Mucosa of descending colon (tissue), 3 donors: ENCODE measurements around the gene MATN1. TPM values are rescaled to one million over a fixed set of nuclear protein-coding genes. Genes with fewer than 3 reads are reported as not detected.
"Not testable (repeated sequence)": the region's sequence is repeated elsewhere in the genome, so short reads cannot be mapped to it uniquely, and the experiment has no call there.

Experiments used
- ATAC-seq: fragments of 200-7000 bp; cut with Tn5 transposase; one replicate; pipeline ENCODE4 v1.9.1; 2020; ENCODE audit warnings: mild to moderate bottlenecking, moderate library complexity
- DNase-seq, 3 donors: peaks; one replicate each; pipeline ENCODE4 v3.0.0-alpha.2; 2020
- H3K36me3 ChIP-seq: fragments of 200-600 bp; one replicate; pipeline ENCODE4 v1.8.0; 2021; ENCODE audit warnings: low read depth, mild to moderate bottlenecking
- H3K4me1 ChIP-seq: fragments of 200-600 bp; one replicate; pipeline ENCODE4 v1.8.0; 2021; ENCODE audit warnings: low read depth, mild to moderate bottlenecking
- H3K4me3 ChIP-seq: fragments of 200-600 bp; one replicate; pipeline ENCODE4 v1.8.0; 2021; ENCODE audit warnings: mild to moderate bottlenecking
- H3K9me3 ChIP-seq: fragments of 200-600 bp; one replicate; pipeline ENCODE4 v1.8.0; 2021; ENCODE audit warnings: mild to moderate bottlenecking
- intact Hi-C, 2 donors: fragments of 100-400 bp; cut with DNase I in 1 of 2; cut with micrococcal nuclease in 1 of 2; formaldehyde crosslinking; loops; one replicate each; pipeline versions ENCODE4 v1.11.0 to v1.11.1; 2022; cut with DNase I, micrococcal nuclease
- total RNA-seq, 3 donors: library from RNA; stranded (reverse); fragmentation: NEBNext Ultra II Directional in 2 of 3; extraction: Animal tissue kit (Norgen Biotek cat#: 25700) in 2 of 3; gene quantifications; one replicate each; pipeline versions ENCODE4 v1.2.1 to v1.2.4, GENCODE V29; 2021 to 2023
- TF ChIP-seq, protein P1 (sequence below): fragments of 200-600 bp; IDR thresholded peaks from one replicate; pipeline ENCODE4 v1.8.0; 2022; ENCODE audit warnings: antibody characterized with exemption, mild to moderate bottlenecking
- donor health status: DM: no; HTN: no; CAD: no; lungs with moderate emphysema.
- donor health status: DM: no; HTN: no; CAD: no.
- donor health status: DM: no; HTN: yes; CAD: no.

MATN1 gene
- total RNA-seq, 3 donors from 2014 or later = 0.22 TPM; not detected in 2

DNA sequence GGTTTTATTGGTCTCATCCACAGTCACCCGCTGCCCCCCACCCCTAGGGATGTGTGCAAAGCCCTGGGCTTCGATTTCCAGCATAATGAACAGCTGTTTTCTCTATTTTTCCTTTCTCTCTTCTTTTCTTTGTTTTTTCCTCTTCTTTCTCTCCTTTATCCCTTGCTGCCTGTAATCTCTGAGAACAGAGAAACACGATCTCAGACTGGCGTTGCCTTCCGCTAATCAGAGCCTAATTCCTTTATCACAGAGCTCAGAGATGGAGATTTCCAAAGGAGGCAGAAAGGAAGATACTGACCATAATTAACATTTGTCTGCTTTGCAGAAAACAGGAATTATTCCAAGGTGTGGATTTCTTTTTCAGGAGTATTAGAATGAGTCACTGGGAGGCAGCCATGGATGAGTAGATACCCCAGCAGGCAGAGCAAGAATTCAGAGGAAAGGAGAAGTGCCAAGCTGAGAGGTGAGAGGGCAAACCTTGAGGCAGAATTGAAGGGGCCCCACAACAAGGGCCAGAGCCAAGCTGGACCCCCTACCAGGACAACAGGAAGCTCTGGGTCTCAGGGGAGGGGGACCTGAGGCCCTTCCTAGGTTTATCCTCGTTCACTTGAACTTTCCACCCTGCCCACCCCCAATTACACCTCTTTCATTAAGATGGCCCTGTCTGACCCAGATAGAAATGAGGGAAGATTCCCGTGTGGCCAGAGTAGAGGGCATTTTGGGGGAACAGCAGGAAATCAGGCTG is 33.3 kb downstream of the MATN1 start:
- DNase-seq (no peak), ATAC-seq (no peak)
- Histone ChIP-seq H3K9me3 (no peaks in the 10 kb centered on the region), H3K4me1 (no peaks in the 10 kb centered on the region), H3K4me3 (no peak overlapping the region), H3K36me3 (no peaks in the 10 kb centered on the region)
- TF ChIP-seq, protein P1, sequence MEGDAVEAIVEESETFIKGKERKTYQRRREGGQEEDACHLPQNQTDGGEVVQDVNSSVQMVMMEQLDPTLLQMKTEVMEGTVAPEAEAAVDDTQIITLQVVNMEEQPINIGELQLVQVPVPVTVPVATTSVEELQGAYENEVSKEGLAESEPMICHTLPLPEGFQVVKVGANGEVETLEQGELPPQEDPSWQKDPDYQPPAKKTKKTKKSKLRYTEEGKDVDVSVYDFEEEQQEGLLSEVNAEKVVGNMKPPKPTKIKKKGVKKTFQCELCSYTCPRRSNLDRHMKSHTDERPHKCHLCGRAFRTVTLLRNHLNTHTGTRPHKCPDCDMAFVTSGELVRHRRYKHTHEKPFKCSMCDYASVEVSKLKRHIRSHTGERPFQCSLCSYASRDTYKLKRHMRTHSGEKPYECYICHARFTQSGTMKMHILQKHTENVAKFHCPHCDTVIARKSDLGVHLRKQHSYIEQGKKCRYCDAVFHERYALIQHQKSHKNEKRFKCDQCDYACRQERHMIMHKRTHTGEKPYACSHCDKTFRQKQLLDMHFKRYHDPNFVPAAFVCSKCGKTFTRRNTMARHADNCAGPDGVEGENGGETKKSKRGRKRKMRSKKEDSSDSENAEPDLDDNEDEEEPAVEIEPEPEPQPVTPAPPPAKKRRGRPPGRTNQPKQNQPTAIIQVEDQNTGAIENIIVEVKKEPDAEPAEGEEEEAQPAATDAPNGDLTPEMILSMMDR = no peak
- intact Hi-C loops = no loop called here

- TF ChIP-seq, protein P1 = no peak
- H3K4me3 ChIP-seq = no peak overlapping the region
- ATAC-seq = no peak
- intact Hi-C loops = no loop called here
- no peaks in the 10 kb centered on the region for H3K9me3 ChIP-seq
- no peak for DNase-seq
- H3K4me1 ChIP-seq = no peaks in the 10 kb centered on the region
- H3K36me3 ChIP-seq = no peaks in the 10 kb centered on the region
These were observed 34.2 kb downstream of the MATN1 start for GRCh38 chr1:30688920-30689794.

DNA sequence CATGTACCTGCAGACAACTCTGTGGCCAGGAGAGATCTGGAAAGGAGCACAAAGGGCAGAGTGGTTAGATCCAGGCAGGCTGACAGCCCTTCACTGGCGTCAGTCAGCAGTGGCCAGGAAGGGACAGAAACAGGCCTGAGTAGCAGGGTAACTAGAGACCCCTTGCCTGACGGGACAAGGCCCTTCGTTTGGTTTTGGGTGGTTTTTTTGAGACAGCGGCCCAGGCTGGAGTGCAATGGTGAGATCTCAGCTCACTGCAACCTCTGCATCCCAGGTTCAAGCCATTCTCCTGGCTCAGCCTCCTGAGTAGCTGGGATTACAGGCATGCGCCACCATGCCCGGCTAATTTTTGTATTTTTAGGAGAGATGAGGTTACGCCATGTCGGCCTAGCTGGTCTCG is 34.9 kb downstream of the MATN1 start:
- H3K4me1 ChIP-seq, H3K36me3 ChIP-seq, intact Hi-C loops, ATAC-seq, H3K4me3 ChIP-seq, DNase-seq, H3K9me3 ChIP-seq: not testable (repeated sequence)

DNA sequence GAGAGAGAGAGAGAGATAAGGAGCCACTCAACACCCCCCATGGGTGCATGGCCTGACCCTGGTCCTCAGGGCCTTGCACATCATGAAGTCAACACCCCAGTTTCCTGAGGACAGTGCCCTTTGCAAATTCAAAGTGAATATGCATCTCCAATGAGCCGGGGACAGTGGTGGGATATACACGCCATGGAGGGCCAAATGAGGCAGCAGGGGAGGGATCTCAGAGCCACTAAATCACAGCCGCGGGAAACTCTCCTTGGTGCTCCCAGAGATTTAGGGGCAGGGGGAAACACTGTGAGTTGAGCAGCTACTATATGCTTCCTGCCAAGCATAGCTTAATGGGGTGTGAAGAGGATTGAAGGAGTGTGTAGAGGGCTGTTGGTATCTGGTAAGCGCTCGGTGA is 35.5 kb downstream of the MATN1 start:
- intact Hi-C loops = no loop called here
- H3K9me3 ChIP-seq = no peaks in the 10 kb centered on the region
- H3K4me1 ChIP-seq = no peaks in the 10 kb centered on the region
- TF ChIP-seq, protein P1 = no peak
- H3K4me3 ChIP-seq = no peak overlapping the region
- no peaks in the 10 kb centered on the region for H3K36me3 ChIP-seq
- ATAC-seq = no peak
- DNase-seq = no peak

GRCh38 chr1:30686236-30686935 is 37.0 kb downstream of the MATN1 start:
- Histone ChIP-seq H3K9me3 (no peaks in the 10 kb centered on the region), H3K4me1 (no peaks in the 10 kb centered on the region), H3K4me3 (no peak overlapping the region), H3K36me3 (no peaks in the 10 kb centered on the region)
- intact Hi-C loops = no loop called here
- ATAC-seq (no peak), DNase-seq (no peak)
- TF ChIP-seq, protein P1 = no peak

GRCh38 chr1:30685796-30686165 is 37.6 kb downstream of the MATN1 start:
- no peak for DNase-seq
- ATAC-seq = no peak
- intact Hi-C loops = no loop called here
- TF ChIP-seq, protein P1 = no peak
- Histone ChIP-seq H3K4me3 (no peak overlapping the region), H3K4me1 (no peaks in the 10 kb centered on the region), H3K36me3 (no peaks in the 10 kb centered on the region), H3K9me3 (no peaks in the 10 kb centered on the region)
